GM12872 (cell line): ENCODE results near the gene KIF1B.

ENCODE experiments used
- CTCF ChIP-seq: IDR thresholded peaks from 3 replicates; pipeline ENCODE4 v1.5.1; 2011; ENCODE audit warnings: low read depth, mild to moderate bottlenecking, low read length, moderate library complexity; ENCODE audit not compliant: insufficient read depth

KIF1B gene

GRCh38 chr1:10209905-10210810 lies at the start of gene KIF1B:
Gene KIF1B (plus strand): TSS chr1:10210570. CDS start chr1:10232329, 21,759 bp downstream.
- peak; percentile 84 for TF ChIP-seq CTCF

GRCh38 chr1:10160907-10161490 lies 49.4 kb upstream of the KIF1B start:
- no peak for TF ChIP-seq CTCF

- no peak for TF ChIP-seq CTCF
Observed at GRCh38 chr1:10161541-10162290, 48.7 kb upstream of the KIF1B start.

GRCh38 chr1:10168912-10169514 lies 41.4 kb upstream of the KIF1B start:
- TF ChIP-seq CTCF, result no peak

- TF ChIP-seq CTCF, result no peak
Observed at GRCh38 chr1:10170239-10170574, 40.2 kb upstream of the KIF1B start.

GRCh38 chr1:10171105-10171767 lies 39.1 kb upstream of the KIF1B start:
- TF ChIP-seq CTCF, result no peak
